ENCODE results near the gene CXCL1. TPM values are rescaled to one million over a fixed set of nuclear protein-coding genes. Genes with fewer than 3 reads are reported as not detected.

The CXCL1 gene
- total RNA-seq, 1 donor = 4.7 TPM

DNA sequence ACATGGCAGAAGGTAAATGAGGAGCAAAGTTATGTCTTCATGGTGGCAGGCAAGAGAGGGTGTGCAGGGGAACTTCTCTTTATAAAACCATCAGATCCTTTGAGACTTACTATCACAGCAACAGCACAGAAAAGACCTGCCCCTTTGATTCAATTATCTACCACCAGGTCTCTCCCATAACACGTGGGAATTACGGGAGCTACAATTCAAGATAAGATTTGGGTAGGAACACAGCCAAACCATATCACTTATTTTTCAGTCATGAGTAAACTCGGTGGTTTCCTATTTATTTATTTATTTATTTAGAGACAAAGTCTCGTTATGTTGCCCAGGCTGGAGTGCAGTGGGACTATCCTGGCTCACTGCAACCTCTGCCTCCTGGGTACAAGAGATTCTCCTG, 22.1 kb downstream of the CXCL1 start:
- Histone ChIP-seq H3K36me3 (ENCODE audit: insufficient read depth, low read length) (no peaks in the 10 kb centered on the region), H3K27me3 (ENCODE audit: insufficient read depth, low read length) (no peaks in the 10 kb centered on the region), H3K4me2 (ENCODE audit: insufficient read depth, low read length) (no peak overlapping the region), H3K79me2 (ENCODE audit: insufficient read depth, low read length) (no peaks in the 10 kb centered on the region), H2AFZ (ENCODE audit: low read length) (no peak overlapping the region), H3K27ac (ENCODE audit: low read depth, low read length) (no peak overlapping the region), H3K4me3 (ENCODE audit: insufficient read depth, low read length) (no peak overlapping the region), H3K4me1 (ENCODE audit: insufficient read depth, low read length) (peaks cover 19% of the 10 kb centered on the region), H3K9me3 (ENCODE audit: low read depth, low read length) (no peaks in the 10 kb centered on the region), H4K20me1 (ENCODE audit: insufficient read depth, low read length) (no peaks in the 10 kb centered on the region)
- no peak for DNase-seq (ENCODE audit: insufficient read length, low spot score, missing footprints)
- TF ChIP-seq, protein P1, sequence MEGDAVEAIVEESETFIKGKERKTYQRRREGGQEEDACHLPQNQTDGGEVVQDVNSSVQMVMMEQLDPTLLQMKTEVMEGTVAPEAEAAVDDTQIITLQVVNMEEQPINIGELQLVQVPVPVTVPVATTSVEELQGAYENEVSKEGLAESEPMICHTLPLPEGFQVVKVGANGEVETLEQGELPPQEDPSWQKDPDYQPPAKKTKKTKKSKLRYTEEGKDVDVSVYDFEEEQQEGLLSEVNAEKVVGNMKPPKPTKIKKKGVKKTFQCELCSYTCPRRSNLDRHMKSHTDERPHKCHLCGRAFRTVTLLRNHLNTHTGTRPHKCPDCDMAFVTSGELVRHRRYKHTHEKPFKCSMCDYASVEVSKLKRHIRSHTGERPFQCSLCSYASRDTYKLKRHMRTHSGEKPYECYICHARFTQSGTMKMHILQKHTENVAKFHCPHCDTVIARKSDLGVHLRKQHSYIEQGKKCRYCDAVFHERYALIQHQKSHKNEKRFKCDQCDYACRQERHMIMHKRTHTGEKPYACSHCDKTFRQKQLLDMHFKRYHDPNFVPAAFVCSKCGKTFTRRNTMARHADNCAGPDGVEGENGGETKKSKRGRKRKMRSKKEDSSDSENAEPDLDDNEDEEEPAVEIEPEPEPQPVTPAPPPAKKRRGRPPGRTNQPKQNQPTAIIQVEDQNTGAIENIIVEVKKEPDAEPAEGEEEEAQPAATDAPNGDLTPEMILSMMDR (IDR thresholded peaks at IDR 0.05; ENCODE audit: extremely low read depth, low read depth, low read length) = no peak

DNA sequence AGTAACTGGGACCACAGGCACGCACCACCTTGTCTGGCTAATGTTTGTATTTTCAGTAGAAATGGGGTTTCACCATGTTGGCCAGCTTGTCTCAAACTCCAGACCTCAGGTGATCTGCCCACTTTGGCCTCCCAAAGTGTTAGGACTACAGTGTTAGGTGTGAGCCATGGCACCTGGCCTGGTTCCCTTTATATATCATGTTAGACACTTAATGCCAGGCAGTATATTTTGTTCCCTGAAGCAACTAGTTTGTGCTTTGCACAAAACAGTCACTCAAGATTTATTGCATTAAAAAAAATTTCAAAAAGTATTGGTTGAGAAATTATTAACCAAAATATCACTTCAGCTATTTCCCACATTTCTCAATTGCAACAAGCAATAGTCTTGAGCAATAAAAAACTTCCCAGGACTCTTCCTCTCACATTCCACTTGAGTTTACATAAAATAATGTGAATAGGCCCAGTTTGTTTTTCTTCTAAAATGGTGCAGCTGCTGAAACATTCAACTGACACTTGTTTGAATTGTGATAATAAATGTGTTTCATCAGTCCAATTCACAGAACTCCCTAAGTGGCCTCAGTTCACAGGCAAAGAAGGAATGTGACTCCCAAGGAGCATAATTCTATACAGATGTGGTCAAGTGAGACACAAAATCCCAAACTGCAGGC, 22.7 kb downstream of the CXCL1 start:
- Histone ChIP-seq H3K4me1 (ENCODE audit: insufficient read depth, low read length) (peaks cover 19% of the 10 kb centered on the region), H3K4me2 (ENCODE audit: insufficient read depth, low read length) (no peak overlapping the region), H3K36me3 (ENCODE audit: insufficient read depth, low read length) (no peaks in the 10 kb centered on the region), H3K27me3 (ENCODE audit: insufficient read depth, low read length) (no peaks in the 10 kb centered on the region), H4K20me1 (ENCODE audit: insufficient read depth, low read length) (no peaks in the 10 kb centered on the region), H3K79me2 (ENCODE audit: insufficient read depth, low read length) (no peaks in the 10 kb centered on the region), H3K27ac (ENCODE audit: low read depth, low read length) (no peak overlapping the region), H3K4me3 (ENCODE audit: insufficient read depth, low read length) (no peak overlapping the region), H3K9me3 (ENCODE audit: low read depth, low read length) (no peaks in the 10 kb centered on the region), H2AFZ (ENCODE audit: low read length) (no peak overlapping the region)
- TF ChIP-seq, protein P1 (IDR thresholded peaks at IDR 0.05; ENCODE audit: extremely low read depth, low read depth, low read length) = no peak
- DNase-seq (ENCODE audit: insufficient read length, low spot score, missing footprints) = no peak

DNA sequence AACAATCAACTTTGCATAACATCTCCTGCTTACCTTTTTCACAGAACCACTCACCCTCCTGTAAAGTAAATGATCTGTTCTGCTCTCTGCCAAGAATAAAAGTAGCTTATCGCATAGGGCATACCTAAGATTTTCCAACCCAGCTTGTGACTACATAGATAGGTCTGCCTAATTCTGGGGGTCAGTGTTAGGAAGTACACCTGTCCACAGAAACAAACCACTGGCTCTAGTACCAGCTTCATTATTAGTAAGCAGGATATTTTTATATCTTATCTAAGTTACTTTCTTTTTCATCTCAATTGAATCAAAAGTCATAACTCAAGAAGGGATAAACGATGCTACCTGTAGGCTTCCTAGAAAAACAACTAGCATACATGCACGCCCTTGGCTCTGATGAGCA, 23.8 kb downstream of the CXCL1 start:
- H3K4me3 ChIP-seq (ENCODE audit: insufficient read depth, low read length) = no peak overlapping the region
- H2AFZ ChIP-seq (ENCODE audit: low read length) = no peak overlapping the region
- no peaks in the 10 kb centered on the region for H3K36me3 ChIP-seq (ENCODE audit: insufficient read depth, low read length)
- H3K27me3 ChIP-seq (ENCODE audit: insufficient read depth, low read length) = no peaks in the 10 kb centered on the region
- H3K4me2 ChIP-seq (ENCODE audit: insufficient read depth, low read length) = no peak overlapping the region
- DNase-seq (ENCODE audit: insufficient read length, low spot score, missing footprints) = no peak
- no peaks in the 10 kb centered on the region for H3K79me2 ChIP-seq (ENCODE audit: insufficient read depth, low read length)
- no peaks in the 10 kb centered on the region for H4K20me1 ChIP-seq (ENCODE audit: insufficient read depth, low read length)
- peaks cover 28% of the 10 kb centered on the region for H3K4me1 ChIP-seq (ENCODE audit: insufficient read depth, low read length)
- no peaks in the 10 kb centered on the region for H3K9me3 ChIP-seq (ENCODE audit: low read depth, low read length)
- H3K27ac ChIP-seq (ENCODE audit: low read depth, low read length) = no peak overlapping the region
- TF ChIP-seq, protein P1 (IDR thresholded peaks at IDR 0.05; ENCODE audit: extremely low read depth, low read depth, low read length) = no peak

DNA sequence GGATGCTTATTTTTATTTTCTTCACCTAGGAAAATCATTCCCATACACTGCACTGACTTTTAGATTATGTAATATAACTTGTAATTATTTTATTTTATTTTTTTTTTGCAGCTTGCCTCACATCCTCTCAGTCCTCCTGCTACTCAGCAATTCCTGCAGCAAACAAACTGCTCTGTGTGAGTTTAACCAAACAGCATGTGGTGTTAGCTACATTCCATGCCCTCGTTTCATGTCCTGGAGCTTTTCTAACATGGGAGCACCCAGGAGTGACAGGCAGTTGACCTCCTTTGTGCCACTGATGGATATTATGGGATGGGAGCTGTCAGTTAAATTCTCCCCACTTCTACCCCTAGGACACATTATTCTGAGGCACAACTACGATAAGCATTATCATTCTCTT, 24.8 kb downstream of the CXCL1 start:
- H2AFZ ChIP-seq (ENCODE audit: low read length) = no peak overlapping the region
- no peaks in the 10 kb centered on the region for H3K27me3 ChIP-seq (ENCODE audit: insufficient read depth, low read length)
- no peaks in the 10 kb centered on the region for H4K20me1 ChIP-seq (ENCODE audit: insufficient read depth, low read length)
- TF ChIP-seq, protein P1 (IDR thresholded peaks at IDR 0.05; ENCODE audit: extremely low read depth, low read depth, low read length) = no peak
- H3K9me3 ChIP-seq (ENCODE audit: low read depth, low read length) = no peaks in the 10 kb centered on the region
- peaks cover 29% of the 10 kb centered on the region for H3K4me1 ChIP-seq (ENCODE audit: insufficient read depth, low read length)
- no peak for DNase-seq (ENCODE audit: insufficient read length, low spot score, missing footprints)
- H3K79me2 ChIP-seq (ENCODE audit: insufficient read depth, low read length) = no peaks in the 10 kb centered on the region
- H3K4me2 ChIP-seq (ENCODE audit: insufficient read depth, low read length) = no peak overlapping the region
- no peak overlapping the region for H3K27ac ChIP-seq (ENCODE audit: low read depth, low read length)
- no peaks in the 10 kb centered on the region for H3K36me3 ChIP-seq (ENCODE audit: insufficient read depth, low read length)
- H3K4me3 ChIP-seq (ENCODE audit: insufficient read depth, low read length) = no peak overlapping the region

All from osteoblast (primary cell).